MM.1S (cell line): ENCODE measurements around the gene ZNF326.

ENCODE experiments used
- DNase-seq: peaks from one replicate; pipeline ENCODE4 v3.0.0-alpha.2; 2015
- H2AFZ ChIP-seq: fragments of 300-600 bp; sonication (generic); 2 replicates; pipeline ENCODE4 v1.6.0; 2016; ENCODE audit warnings: antibody characterized with exemption, low read length
- H3F3A ChIP-seq: fragments of 300-600 bp; sonication (generic); 2 replicates; pipeline ENCODE4 v1.6.1; 2016; ENCODE audit warnings: mild to moderate bottlenecking, antibody characterized with exemption, low read length, moderate library complexity, mixed read lengths; ENCODE audit not compliant: insufficient read depth
- H3K27ac ChIP-seq: fragments of 300-600 bp; sonication (generic); 2 replicates; pipeline ENCODE4 v1.5.1; 2016; ENCODE audit warnings: mild to moderate bottlenecking, low read length
- H3K27me3 ChIP-seq: fragments of 300-600 bp; sonication (generic); replicated peaks from 2 replicates; pipeline ENCODE4 v1.6.0; 2016; ENCODE audit warnings: low read length; ENCODE audit not compliant: insufficient read depth
- H3K36me3 ChIP-seq: fragments of 300-600 bp; sonication (generic); replicated peaks from 2 replicates; pipeline ENCODE4 v1.6.1; 2016; ENCODE audit warnings: mild to moderate bottlenecking, low read length, mixed read lengths; ENCODE audit not compliant: insufficient read depth
- H3K4me1 ChIP-seq: fragments of 300-600 bp; sonication (generic); 2 replicates; pipeline ENCODE4 v1.6.1; 2016; ENCODE audit warnings: low read length, mixed read lengths
- H3K4me2 ChIP-seq: fragments of 300-600 bp; sonication (generic); 2 replicates; pipeline ENCODE4 v1.6.0; 2016; ENCODE audit warnings: low read depth, low read length
- H3K4me3 ChIP-seq: fragments of 300-600 bp; sonication (generic); 2 replicates; pipeline ENCODE4 v1.5.1; 2016; ENCODE audit warnings: low read length, mixed read lengths
- H3K79me2 ChIP-seq: fragments of 300-600 bp; sonication (generic); 2 replicates; pipeline ENCODE4 v1.6.1; 2016; ENCODE audit warnings: mixed run types, low read length, mixed read lengths
- H3K9ac ChIP-seq: fragments of 300-600 bp; sonication (generic); 2 replicates; pipeline ENCODE4 v1.6.1; 2016; ENCODE audit warnings: low read length, mixed read lengths
- H3K9me2 ChIP-seq: fragments of 300-600 bp; sonication (generic); replicated peaks from 2 replicates; pipeline ENCODE4 v1.6.1; 2016; ENCODE audit warnings: mild to moderate bottlenecking, low read length, mixed read lengths; ENCODE audit not compliant: insufficient read depth
- H3K9me3 ChIP-seq: fragments of 300-600 bp; sonication (generic); replicated peaks from 2 replicates; pipeline ENCODE4 v1.6.1; 2016; ENCODE audit warnings: mild to moderate bottlenecking, low read length, mixed read lengths; ENCODE audit not compliant: insufficient read depth
- H4K20me1 ChIP-seq: fragments of 300-600 bp; sonication (generic); 2 replicates; pipeline ENCODE4 v1.6.1; 2016; ENCODE audit warnings: mild to moderate bottlenecking, low read length, moderate library complexity, mixed read lengths; ENCODE audit not compliant: insufficient read depth
- EZH2 ChIP-seq: fragments of 300-600 bp; sonication (generic); optimal IDR thresholded peaks from 2 replicates; pipeline ENCODE3; 2017; ENCODE audit warnings: low read depth, mild to moderate bottlenecking, antibody characterized with exemption, low read length, mixed read lengths
- EZH2phosphoT487 ChIP-seq: fragments of 300-600 bp; sonication (generic); IDR thresholded peaks from 2 replicates; pipeline ENCODE4 v1.6.1; 2018; ENCODE audit warnings: antibody characterized with exemption, low read length
- TF ChIP-seq, protein P1 (sequence below): fragments of 300-600 bp; sonication (generic); IDR thresholded peaks from 2 replicates; pipeline ENCODE4 v1.5.1; 2016; ENCODE audit warnings: antibody characterized with exemption, low read length, mixed read lengths

The ZNF326 gene

GRCh38 chr1:89973471-89974127 lies 21.3 kb upstream of the ZNF326 start:
- Histone ChIP-seq H3K4me3 (no peak overlapping the region), H2AFZ (no peak overlapping the region), H3K9ac (no peak overlapping the region), H3K4me2 (no peak overlapping the region), H3K36me3 (no peaks in the 10 kb centered on the region), H4K20me1 (no peaks in the 10 kb centered on the region), H3K9me3 (no peaks in the 10 kb centered on the region), H3K79me2 (no peaks in the 10 kb centered on the region), H3K9me2 (no peaks in the 10 kb centered on the region), H3F3A (no peaks in the 10 kb centered on the region), H3K27ac (no peak overlapping the region), H3K4me1 (no peaks in the 10 kb centered on the region), H3K27me3 (no peaks in the 10 kb centered on the region)
- DNase-seq: no peak
- no peak for TF ChIP-seq EZH2phosphoT487
- TF ChIP-seq, protein P1, sequence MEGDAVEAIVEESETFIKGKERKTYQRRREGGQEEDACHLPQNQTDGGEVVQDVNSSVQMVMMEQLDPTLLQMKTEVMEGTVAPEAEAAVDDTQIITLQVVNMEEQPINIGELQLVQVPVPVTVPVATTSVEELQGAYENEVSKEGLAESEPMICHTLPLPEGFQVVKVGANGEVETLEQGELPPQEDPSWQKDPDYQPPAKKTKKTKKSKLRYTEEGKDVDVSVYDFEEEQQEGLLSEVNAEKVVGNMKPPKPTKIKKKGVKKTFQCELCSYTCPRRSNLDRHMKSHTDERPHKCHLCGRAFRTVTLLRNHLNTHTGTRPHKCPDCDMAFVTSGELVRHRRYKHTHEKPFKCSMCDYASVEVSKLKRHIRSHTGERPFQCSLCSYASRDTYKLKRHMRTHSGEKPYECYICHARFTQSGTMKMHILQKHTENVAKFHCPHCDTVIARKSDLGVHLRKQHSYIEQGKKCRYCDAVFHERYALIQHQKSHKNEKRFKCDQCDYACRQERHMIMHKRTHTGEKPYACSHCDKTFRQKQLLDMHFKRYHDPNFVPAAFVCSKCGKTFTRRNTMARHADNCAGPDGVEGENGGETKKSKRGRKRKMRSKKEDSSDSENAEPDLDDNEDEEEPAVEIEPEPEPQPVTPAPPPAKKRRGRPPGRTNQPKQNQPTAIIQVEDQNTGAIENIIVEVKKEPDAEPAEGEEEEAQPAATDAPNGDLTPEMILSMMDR: no peak
- TF ChIP-seq EZH2: no peak

DNA sequence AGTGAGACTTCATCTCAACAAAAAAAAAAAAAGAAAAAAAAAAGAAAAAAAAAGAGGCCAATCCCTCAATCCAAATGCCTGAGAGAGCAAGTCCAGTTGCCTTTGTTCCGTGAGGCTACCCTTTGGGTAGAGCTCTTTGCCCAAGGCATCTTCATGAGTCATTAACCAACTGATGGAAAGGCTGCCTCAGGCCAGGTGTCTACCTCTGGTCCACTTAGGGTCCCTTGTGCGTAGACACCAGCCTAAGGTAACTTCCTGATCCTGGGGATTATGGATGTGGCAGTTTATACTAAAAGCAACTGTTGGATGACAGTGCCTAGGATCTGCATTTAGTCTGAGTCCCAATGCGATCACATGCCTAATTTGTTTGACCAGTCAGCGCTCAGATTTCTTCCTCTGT lies 20.7 kb upstream of the ZNF326 start:
- no peaks in the 10 kb centered on the region for H4K20me1 ChIP-seq
- H3K27ac ChIP-seq: no peak overlapping the region
- no peaks in the 10 kb centered on the region for H3K79me2 ChIP-seq
- no peaks in the 10 kb centered on the region for H3K27me3 ChIP-seq
- H2AFZ ChIP-seq: no peak overlapping the region
- H3K4me3 ChIP-seq: no peak overlapping the region
- H3K9me3 ChIP-seq: no peaks in the 10 kb centered on the region
- no peak for DNase-seq
- no peaks in the 10 kb centered on the region for H3K9me2 ChIP-seq
- H3F3A ChIP-seq: no peaks in the 10 kb centered on the region
- H3K36me3 ChIP-seq: no peaks in the 10 kb centered on the region
- H3K4me1 ChIP-seq: no peaks in the 10 kb centered on the region
- H3K9ac ChIP-seq: no peak overlapping the region
- H3K4me2 ChIP-seq: no peak overlapping the region
- TF ChIP-seq EZH2phosphoT487 (no peak), EZH2 (no peak)
- TF ChIP-seq, protein P1: no peak

DNA sequence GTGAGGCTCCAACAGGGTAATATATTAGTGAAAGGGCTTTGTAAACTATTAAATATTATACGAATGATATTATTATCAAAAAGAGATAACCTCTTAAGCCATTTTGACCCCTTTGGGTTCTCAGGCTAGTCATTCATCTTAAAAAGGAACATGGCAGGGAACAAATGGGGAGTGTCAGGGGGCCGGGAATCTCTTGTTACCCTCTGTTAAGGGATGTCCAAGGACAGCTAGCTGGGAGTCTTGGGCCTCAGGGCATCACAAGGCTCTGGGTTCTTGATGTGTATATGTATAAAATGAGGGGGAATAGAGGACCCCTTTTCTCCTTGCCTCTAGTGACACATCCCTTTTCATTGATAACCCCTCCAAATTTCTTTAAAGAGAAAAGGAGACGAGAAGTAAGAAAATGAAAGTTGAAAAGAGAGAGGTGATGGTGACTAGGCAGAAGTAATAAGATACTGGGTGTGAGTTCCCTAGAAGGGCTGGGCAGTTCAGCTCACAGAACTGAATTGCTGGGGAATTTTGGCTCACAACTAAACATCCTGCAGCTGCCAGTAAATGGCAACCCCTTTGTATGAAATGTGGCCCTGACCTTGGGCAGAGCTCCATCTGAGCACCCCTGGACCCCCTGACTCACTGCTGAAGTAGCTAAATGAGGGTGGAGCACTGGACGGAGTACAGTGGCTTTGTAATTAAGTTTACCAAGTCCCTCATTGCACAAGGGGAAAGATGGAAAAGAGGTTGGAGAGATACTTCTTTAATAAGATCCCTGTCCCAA lies 20.0 kb upstream of the ZNF326 start:
- Histone ChIP-seq H3K9me3 (no peaks in the 10 kb centered on the region), H3K27ac (no peak overlapping the region), H3K9me2 (no peaks in the 10 kb centered on the region), H2AFZ (no peak overlapping the region), H3K27me3 (no peaks in the 10 kb centered on the region), H3F3A (no peaks in the 10 kb centered on the region), H4K20me1 (no peaks in the 10 kb centered on the region), H3K4me3 (no peak overlapping the region), H3K4me2 (no peak overlapping the region), H3K79me2 (no peaks in the 10 kb centered on the region), H3K36me3 (no peaks in the 10 kb centered on the region), H3K9ac (no peak overlapping the region), H3K4me1 (no peaks in the 10 kb centered on the region)
- DNase-seq: no peak
- no peak for TF ChIP-seq EZH2phosphoT487
- TF ChIP-seq, protein P1: no peak
- TF ChIP-seq EZH2: no peak
